CD14-positive monocyte (primary cell): ENCODE data around the gene MT4. TPM values are rescaled to one million over a fixed set of nuclear protein-coding genes. Genes with fewer than 3 reads are reported as not detected.

Source experiments
- DNase-seq, 3 donors: peaks; one replicate each; pipeline ENCODE4 v3.0.0-alpha.2; 2011 to 2022
- H2AFZ ChIP-seq: 2 replicates; pipeline ENCODE4 v1.6.0; 2012; ENCODE audit warnings: mild to moderate bottlenecking, low read depth, low read length, inconsistent platforms; ENCODE audit not compliant: insufficient read depth, poor library complexity, severe bottlenecking
- H3K27ac ChIP-seq, 2 donors: 1 replicate in 1 of 2; 2 replicates in 1 of 2; pipeline ENCODE4 v1.5.1; 2012 to 2013; ENCODE audit warnings: low read length in 2 of 2, control low read depth in 1 of 2, inconsistent platforms in 1 of 2, low read depth in 1 of 2, mild to moderate bottlenecking in 1 of 2
- H3K27me3 ChIP-seq, 2 donors: one replicate each; pipeline versions ENCODE4 v1.6.0 to v1.6.1; 2011 to 2013; ENCODE audit warnings: low read length in 2 of 2; ENCODE audit not compliant: control insufficient read depth in 2 of 2, insufficient read depth in 2 of 2
- H3K36me3 ChIP-seq, 2 donors: replicated peaks in 1 of 2; 1 replicate in 1 of 2; 2 replicates in 1 of 2; pipeline versions ENCODE4 v1.5.1 to v1.6.1; 2012 to 2013; ENCODE audit warnings: low read length in 2 of 2, control low read depth in 1 of 2, inconsistent platforms in 1 of 2, mild to moderate bottlenecking in 1 of 2; ENCODE audit not compliant: insufficient read depth in 2 of 2, control insufficient read depth in 1 of 2
- H3K4me1 ChIP-seq, 2 donors: 1 replicate in 1 of 2; 2 replicates in 1 of 2; pipeline versions ENCODE4 v1.5.1 to v1.6.1; 2012 to 2013; ENCODE audit warnings: low read length in 2 of 2, control low read depth in 1 of 2, inconsistent platforms in 1 of 2, mild to moderate bottlenecking in 1 of 2, moderate library complexity in 1 of 2; ENCODE audit not compliant: insufficient read depth in 2 of 2, control insufficient read depth in 1 of 2
- H3K4me2 ChIP-seq: replicated peaks from 2 replicates; pipeline ENCODE3; 2012; ENCODE audit warnings: low read length, moderate library complexity, mild to moderate bottlenecking; ENCODE audit not compliant: poor library complexity, severe bottlenecking; ENCODE audit errors: extremely low read depth
- H3K4me3 ChIP-seq, 3 experiments: fragments of 200-600 bp in 1 of 3; sonication (generic) in 1 of 3; replicated peaks in 1 of 3; 1 replicate in 2 of 3; 2 replicates in 1 of 3; pipeline ENCODE4 v1.5.1; 2011 to 2013; ENCODE audit warnings: low read length in 3 of 3, mild to moderate bottlenecking in 3 of 3, control low read depth in 2 of 3, low read depth in 2 of 3, inconsistent platforms in 1 of 3, moderate library complexity in 1 of 3
- H3K79me2 ChIP-seq: 2 replicates; pipeline ENCODE4 v1.6.0; 2012; ENCODE audit warnings: mild to moderate bottlenecking, control low read depth, inconsistent platforms, low read length, moderate library complexity; ENCODE audit not compliant: insufficient read depth
- H3K9ac ChIP-seq: 2 replicates; pipeline ENCODE4 v1.6.0; 2017; ENCODE audit warnings: low read length, mild to moderate bottlenecking; ENCODE audit not compliant: insufficient read depth, poor library complexity, severe bottlenecking
- H3K9me3 ChIP-seq, 2 donors: replicated peaks in 1 of 2; 1 replicate in 1 of 2; 2 replicates in 1 of 2; pipeline versions ENCODE4 v1.5.1 to v1.6.1; 2012 to 2013; ENCODE audit warnings: low read length in 2 of 2, control low read depth in 1 of 2; ENCODE audit not compliant: control insufficient read depth in 1 of 2, insufficient read depth in 1 of 2
- H4K20me1 ChIP-seq: 2 replicates; pipeline ENCODE4 v1.6.0; 2012; ENCODE audit warnings: mild to moderate bottlenecking, low read length, control low read depth, moderate library complexity; ENCODE audit not compliant: insufficient read depth
- H3K27ac Mint-ChIP-seq, 7 donors: one replicate each; pipeline ENCODE4 v1.8.0; 2020; ENCODE audit warnings: mild to moderate bottlenecking in 7 of 7, mixed read lengths in 7 of 7, moderate library complexity in 6 of 7, inconsistent platforms in 2 of 7
- H3K27me3 Mint-ChIP-seq, 3 donors: one replicate each; pipeline ENCODE4 v1.8.0; 2021 to 2022; ENCODE audit warnings: low read depth in 3 of 3, mild to moderate bottlenecking in 3 of 3, mixed read lengths in 3 of 3, moderate library complexity in 3 of 3, inconsistent platforms in 1 of 3
- H3K36me3 Mint-ChIP-seq, 2 donors: one replicate each; pipeline ENCODE4 v1.8.0; 2020; ENCODE audit warnings: mixed read lengths in 2 of 2, inconsistent platforms in 1 of 2, mild to moderate bottlenecking in 1 of 2
- H3K4me1 Mint-ChIP-seq: one replicate; pipeline ENCODE4 v1.8.0; 2020; ENCODE audit warnings: mild to moderate bottlenecking, mixed read lengths
- H3K4me3 Mint-ChIP-seq, 2 donors: one replicate each; pipeline ENCODE4 v1.8.0; 2020; ENCODE audit warnings: mild to moderate bottlenecking in 2 of 2, mixed read lengths in 2 of 2, moderate library complexity in 1 of 2
- H3K9me3 Mint-ChIP-seq, 7 donors: one replicate each; pipeline ENCODE4 v1.8.0; 2020 to 2022; ENCODE audit warnings: mixed read lengths in 7 of 7, mild to moderate bottlenecking in 6 of 7, moderate library complexity in 6 of 7, inconsistent platforms in 2 of 7
- WGBS: methylation state at CpG from one replicate; pipeline ENCODE4 v1.1.5; 2013; ENCODE audit warnings: missing lambda C conversion rate; ENCODE audit not compliant: insufficient coverage; 5-methylcytosine and 5-hydroxymethylcytosine counted together
- intact Hi-C, 2 donors: fragments of 100-400 bp; cut with micrococcal nuclease; formaldehyde crosslinking; loops; one replicate each; pipeline versions ENCODE4 v1.15.0 to v1.15.1; 2023
- polyA plus RNA-seq, 3 donors: library from polyadenylated mRNA; depleted of rRNA in 1 of 3; unstranded in 2 of 3; stranded (reverse) in 1 of 3; fragments of 300-500 nt in 2 of 3; fragments of >200 nt in 1 of 3; fragmentation: Illumina TruSeq in 2 of 3; gene quantifications; 1 replicate in 2 of 3; 2 replicates in 1 of 3; pipeline ENCODE4 v1.2.3, GENCODE V29; 2012 to 2021
- TF ChIP-seq, protein P1 (sequence below): fragments of 200-600 bp; IDR thresholded peaks from one replicate; pipeline ENCODE4 v1.8.0; 2022; ENCODE audit warnings: antibody characterized with exemption, mild to moderate bottlenecking

MT4 gene
- polyA plus RNA-seq, 3 donors, result not detected

- intact Hi-C loops, result no loop called here
- WGBS, result no CpG with 5 or more reads among the region's 1 CpG
Measured at GRCh38 chr16:56561126-56561525, 3.7 kb upstream of the MT4 start.

DNA sequence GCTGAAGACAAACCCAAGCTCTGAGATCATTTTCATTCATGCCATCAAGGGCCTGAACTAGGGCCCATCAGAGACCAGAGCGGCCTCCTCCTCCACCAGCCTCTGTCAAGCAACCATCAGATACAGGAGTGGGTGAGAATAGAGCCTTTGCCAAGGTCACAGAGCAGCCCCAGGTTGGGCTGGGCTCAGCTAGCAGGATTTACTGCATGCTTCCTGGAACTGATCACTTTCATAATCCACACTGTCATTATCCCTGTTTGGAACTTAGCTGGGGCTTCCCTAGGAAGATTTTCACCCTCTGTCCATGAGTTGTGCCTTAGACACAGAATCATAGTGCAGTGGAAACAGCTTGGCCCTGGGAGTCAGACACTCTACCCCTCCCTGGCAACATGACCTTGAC is 5.1 kb downstream of the MT4 start:
- H3K27ac ChIP-seq, result no peak overlapping the region
- Mint-ChIP-seq H3K4me3 (no peak overlapping the region), H3K4me1 (peaks cover 3% of the 10 kb centered on the region), H3K9me3 (peaks cover 0 to 6% (median 3%) of the 10 kb centered on the region in 7 donors), H3K36me3 (no peaks in the 10 kb centered on the region), H3K27ac (peak overlapping the region in 1 of 7 donors; percentile 40), H3K27me3 (peaks cover 3 to 15% (median 9%) of the 10 kb centered on the region in 3 donors)
- H2AFZ ChIP-seq, result no peak overlapping the region
- no peak overlapping the region for H3K9ac ChIP-seq
- no peaks in the 10 kb centered on the region for H3K27me3 ChIP-seq
- no peaks in the 10 kb centered on the region for H4K20me1 ChIP-seq
- no peaks in the 10 kb centered on the region for H3K4me1 ChIP-seq
- H3K79me2 ChIP-seq, result no peaks in the 10 kb centered on the region
- intact Hi-C loops, result no loop called here
- no peak overlapping the region for H3K4me2 ChIP-seq
- no peak overlapping the region for H3K4me3 ChIP-seq
- TF ChIP-seq, protein P1, sequence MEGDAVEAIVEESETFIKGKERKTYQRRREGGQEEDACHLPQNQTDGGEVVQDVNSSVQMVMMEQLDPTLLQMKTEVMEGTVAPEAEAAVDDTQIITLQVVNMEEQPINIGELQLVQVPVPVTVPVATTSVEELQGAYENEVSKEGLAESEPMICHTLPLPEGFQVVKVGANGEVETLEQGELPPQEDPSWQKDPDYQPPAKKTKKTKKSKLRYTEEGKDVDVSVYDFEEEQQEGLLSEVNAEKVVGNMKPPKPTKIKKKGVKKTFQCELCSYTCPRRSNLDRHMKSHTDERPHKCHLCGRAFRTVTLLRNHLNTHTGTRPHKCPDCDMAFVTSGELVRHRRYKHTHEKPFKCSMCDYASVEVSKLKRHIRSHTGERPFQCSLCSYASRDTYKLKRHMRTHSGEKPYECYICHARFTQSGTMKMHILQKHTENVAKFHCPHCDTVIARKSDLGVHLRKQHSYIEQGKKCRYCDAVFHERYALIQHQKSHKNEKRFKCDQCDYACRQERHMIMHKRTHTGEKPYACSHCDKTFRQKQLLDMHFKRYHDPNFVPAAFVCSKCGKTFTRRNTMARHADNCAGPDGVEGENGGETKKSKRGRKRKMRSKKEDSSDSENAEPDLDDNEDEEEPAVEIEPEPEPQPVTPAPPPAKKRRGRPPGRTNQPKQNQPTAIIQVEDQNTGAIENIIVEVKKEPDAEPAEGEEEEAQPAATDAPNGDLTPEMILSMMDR, result no peak
- no peaks in the 10 kb centered on the region for H3K9me3 ChIP-seq
- no peak for DNase-seq
- no CpG with 5 or more reads among the region's 1 CpG for WGBS
- no peaks in the 10 kb centered on the region for H3K36me3 ChIP-seq

More at GRCh38 chr16:56561126-56561525, 3.7 kb upstream of the MT4 start:
- Mint-ChIP-seq H3K36me3 (no peaks in the 10 kb centered on the region), H3K27me3 (peaks cover 4 to 23% (median 8%) of the 10 kb centered on the region in 3 donors), H3K9me3 (peaks cover 0 to 2% (median 0%) of the 10 kb centered on the region in 7 donors), H3K4me3 (no peak overlapping the region), H3K27ac (no peak overlapping the region), H3K4me1 (no peaks in the 10 kb centered on the region)
- H3K4me2 ChIP-seq, result no peak overlapping the region
- no peaks in the 10 kb centered on the region for H3K27me3 ChIP-seq
- no peaks in the 10 kb centered on the region for H4K20me1 ChIP-seq
- no peak overlapping the region for H3K27ac ChIP-seq
- H2AFZ ChIP-seq, result no peak overlapping the region
- no peak overlapping the region for H3K9ac ChIP-seq
- no peak for DNase-seq
- H3K9me3 ChIP-seq, result no peaks in the 10 kb centered on the region
- TF ChIP-seq, protein P1, result no peak
- no peaks in the 10 kb centered on the region for H3K4me1 ChIP-seq
- no peak overlapping the region for H3K4me3 ChIP-seq
- no peaks in the 10 kb centered on the region for H3K79me2 ChIP-seq
- H3K36me3 ChIP-seq, result no peaks in the 10 kb centered on the region
